ENCODE measurements around the gene DACT2.

DNA sequence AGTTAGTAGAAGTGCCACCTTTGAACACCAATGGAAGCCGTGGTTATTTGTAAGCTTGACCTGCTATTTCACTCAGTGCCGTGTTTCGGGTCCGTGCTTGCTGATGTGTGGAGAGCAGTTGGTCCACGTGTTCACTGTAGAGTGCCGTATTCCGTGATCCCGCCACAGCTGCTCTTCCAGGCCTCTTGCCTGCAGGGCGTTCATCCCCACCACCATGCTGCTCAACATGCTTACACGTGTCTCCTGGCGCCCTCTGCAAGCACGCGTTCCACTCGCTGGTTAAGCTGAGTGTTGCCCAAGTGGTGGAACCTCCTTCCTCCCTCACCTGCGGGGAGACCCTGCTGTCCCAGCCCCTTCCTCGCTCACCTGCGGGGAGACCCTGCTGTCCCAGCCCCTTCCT, 28.0 kb upstream of the DACT2 start:
- TF ChIP-seq SRF (IDR thresholded peaks at IDR 0.05; ENCODE audit: low read depth in 2 of 2, low read length in 2 of 2) (no peak), POLR2AphosphoS5 (IDR thresholded peaks at IDR 0.05; ENCODE audit: low read length) (no peak), JUND (IDR thresholded peaks at IDR 0.05; ENCODE audit: low read depth, low read length) (no peak), SMAD1 (IDR thresholded peaks at IDR 0.05; ENCODE audit: low read depth, partially characterized antibody) (no peak), TARDBP (IDR thresholded peaks at IDR 0.05; ENCODE audit: borderline replicate concordance) (no peak), TAF1 (IDR thresholded peaks at IDR 0.05; ENCODE audit: borderline replicate concordance, low read depth, low read length) (no peak), HDGF (IDR thresholded peaks at IDR 0.05) (no peak), EZH2 (IDR thresholded peaks at IDR 0.05; ENCODE audit: borderline replicate concordance, control insufficient read depth, low read depth, low read length) (no peak), SIN3A (IDR thresholded peaks at IDR 0.05; ENCODE audit: low read depth, low read length) (no peak), SREBF2 (IDR thresholded peaks at IDR 0.05; ENCODE audit: low read length) (no peak), ZSCAN29 (IDR thresholded peaks at IDR 0.05) (no peak)
- TF ChIP-seq, protein P1, sequence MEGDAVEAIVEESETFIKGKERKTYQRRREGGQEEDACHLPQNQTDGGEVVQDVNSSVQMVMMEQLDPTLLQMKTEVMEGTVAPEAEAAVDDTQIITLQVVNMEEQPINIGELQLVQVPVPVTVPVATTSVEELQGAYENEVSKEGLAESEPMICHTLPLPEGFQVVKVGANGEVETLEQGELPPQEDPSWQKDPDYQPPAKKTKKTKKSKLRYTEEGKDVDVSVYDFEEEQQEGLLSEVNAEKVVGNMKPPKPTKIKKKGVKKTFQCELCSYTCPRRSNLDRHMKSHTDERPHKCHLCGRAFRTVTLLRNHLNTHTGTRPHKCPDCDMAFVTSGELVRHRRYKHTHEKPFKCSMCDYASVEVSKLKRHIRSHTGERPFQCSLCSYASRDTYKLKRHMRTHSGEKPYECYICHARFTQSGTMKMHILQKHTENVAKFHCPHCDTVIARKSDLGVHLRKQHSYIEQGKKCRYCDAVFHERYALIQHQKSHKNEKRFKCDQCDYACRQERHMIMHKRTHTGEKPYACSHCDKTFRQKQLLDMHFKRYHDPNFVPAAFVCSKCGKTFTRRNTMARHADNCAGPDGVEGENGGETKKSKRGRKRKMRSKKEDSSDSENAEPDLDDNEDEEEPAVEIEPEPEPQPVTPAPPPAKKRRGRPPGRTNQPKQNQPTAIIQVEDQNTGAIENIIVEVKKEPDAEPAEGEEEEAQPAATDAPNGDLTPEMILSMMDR (IDR thresholded peaks at IDR 0.05 in 2 of 3, conservative IDR thresholded peaks at IDR 0.05 in 1 of 3; ENCODE audit: control insufficient read depth in 2 of 3, extremely low read depth in 1 of 3, insufficient read depth in 1 of 3, low read depth in 3 of 3, low read length in 3 of 3): no peak
